Measurements from ENCODE around the gene METTL26. TPM values are rescaled to one million over a fixed set of nuclear protein-coding genes. Genes with fewer than 3 reads are reported as not detected.

The METTL26 gene
- total and polyA plus RNA-seq, 9 of the 15 experiments (the other 6 are each of a cell fraction or from before 2014, with no cell fraction given), result 7.3 to 262 (median 80.9) TPM

- TF ChIP-seq YY1 (IDR thresholded peaks at IDR 0.05; ENCODE audit: borderline replicate concordance in 1 of 3, control insufficient read depth in 1 of 3, extremely low read depth in 1 of 3, insufficient read depth in 3 of 3, insufficient read length in 1 of 3, insufficient replicate concordance in 2 of 3, low read depth in 1 of 3, low read length in 2 of 3) (peak in 1 of 3 experiments; percentile 5), SPI1 (IDR thresholded peaks at IDR 0.05; ENCODE audit: borderline replicate concordance, low read depth, low read length) (no peak), ZNF75A (CRISPR knock-in tag; IDR thresholded peaks at IDR 0.05) (no peak), POLR2H (tag; IDR thresholded peaks at IDR 0.05; ENCODE audit: low read depth) (no peak)
Measured at GRCh38 chr16:681746-682427, 45.8 kb upstream of the METTL26 start (continued).

DNA sequence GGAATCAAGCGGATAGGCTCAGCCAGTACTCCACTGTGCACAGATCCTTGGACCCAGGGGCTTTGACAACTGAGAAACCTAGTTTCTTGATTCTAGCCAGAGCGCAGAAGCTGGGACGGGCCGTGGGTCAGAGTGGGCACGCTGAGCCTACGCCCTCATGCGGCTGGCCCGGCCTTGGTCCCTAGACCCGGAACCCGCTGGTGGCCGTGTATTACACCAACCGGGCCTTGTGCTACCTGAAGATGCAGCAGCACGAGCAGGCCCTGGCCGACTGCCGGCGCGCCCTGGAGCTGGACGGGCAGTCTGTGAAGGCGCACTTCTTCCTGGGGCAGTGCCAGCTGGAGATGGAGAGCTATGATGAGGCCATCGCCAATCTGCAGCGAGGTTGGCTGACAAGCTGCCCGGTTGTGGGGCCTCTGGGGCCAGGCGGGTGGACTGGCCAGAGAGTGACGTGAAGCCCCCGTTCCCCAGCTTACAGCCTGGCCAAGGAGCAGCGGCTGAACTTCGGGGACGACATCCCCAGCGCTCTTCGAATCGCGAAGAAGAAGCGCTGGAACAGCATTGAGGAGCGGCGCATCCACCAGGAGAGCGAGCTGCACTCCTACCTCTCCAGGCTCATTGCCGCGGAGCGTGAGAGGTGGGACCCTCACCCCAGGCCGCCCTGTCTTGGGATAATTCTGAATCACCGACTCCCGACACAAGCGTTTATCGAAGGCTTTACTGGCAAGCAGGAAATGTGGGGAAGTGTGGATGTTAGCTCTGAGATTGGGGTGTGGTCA is 45.1 kb upstream of the METTL26 start:
- Histone ChIP-seq H3K27me3 (ENCODE audit: control insufficient read depth in 2 of 2, insufficient read depth in 2 of 2, low read length in 2 of 2) (no peaks in the 10 kb centered on the region), H3K36me3 (ENCODE audit: control insufficient read depth, insufficient read depth, low read length) (peaks cover 48% of the 10 kb centered on the region), H3K4me3 (peak overlapping the region; percentile 98), H3K9me1 (ENCODE audit: control insufficient read depth, insufficient read depth, low read length) (peaks cover 11% of the 10 kb centered on the region), H3K4me1 (replicated peaks in 1 of 2; ENCODE audit: control insufficient read depth in 2 of 2, insufficient read depth in 2 of 2, low read length in 2 of 2) (peaks cover 33 to 98% of the 10 kb centered on the region in 2 experiments), H3K27ac (ENCODE audit: extremely low read depth, low read depth, low read length) (peak overlapping the region; percentile 89), H3K79me2 (ENCODE audit: control insufficient read depth, insufficient read depth, low read length) (peaks cover 41% of the 10 kb centered on the region), H2AFZ (ENCODE audit: low read depth, low read length) (no peak overlapping the region), H3K9me3 (replicated peaks; ENCODE audit: control insufficient read depth, insufficient read depth, low read depth, low read length) (no peaks in the 10 kb centered on the region), H3K9ac (ENCODE audit: insufficient read depth in 1 of 2, low read depth in 2 of 2, low read length in 2 of 2) (peak overlapping the region; percentile 83 to 98), H3K4me2 (ENCODE audit: insufficient read depth, low read length) (peak overlapping the region; percentile 75), H4K20me1 (replicated peaks; ENCODE audit: control insufficient read depth, insufficient read depth, low read length) (peaks cover 21% of the 10 kb centered on the region)
- in situ Hi-C loops (cut with MboI), result no loop called here
- 3% methylated on average over 34 of the region's 44 CpGs for WGBS (ENCODE audit: insufficient coverage, low coverage, missing lambda C conversion rate)
- POLR2A ChIA-PET, result interaction anchor here (0.5 to 1.8 kb wide), 14 partner anchors 9 to 1118 kb away, joined by 3 to 10 read pairs (median 3); partner anchors contain the start of genes METTL26, WDR24 and WFIKKN1
- peak; percentile 54 for FAIRE-seq
- intact Hi-C loops (cut with micrococcal nuclease), result loop anchor here (5.0 kb wide), 1 partner anchor 284 kb away; the partner anchor contains the start of gene NME4
- peak; percentile 13 for ATAC-seq
- TSS peak; percentile 82 for BruUV-seq (replicated peaks)
- CTCF ChIA-PET (ENCODE audit: low intra/inter-chr PET ratio), result no interaction called here
- DNase-seq (ENCODE audit: extremely low read depth in 1 of 4, low spot score in 3 of 4), result peak in 1 of 4 experiments; percentile 65
- TF ChIP-seq ELF1 (tag; IDR thresholded peaks at IDR 0.05), result 0 out of 2 replicates have a peak, but pooled peaks have one; percentile 11
- 0 out of 2 replicates have a peak, but pooled peaks have one; percentile 62 for TF ChIP-seq ZNF282 (CRISPR knock-in tag; IDR thresholded peaks at IDR 0.05)
- TF ChIP-seq, protein P1, sequence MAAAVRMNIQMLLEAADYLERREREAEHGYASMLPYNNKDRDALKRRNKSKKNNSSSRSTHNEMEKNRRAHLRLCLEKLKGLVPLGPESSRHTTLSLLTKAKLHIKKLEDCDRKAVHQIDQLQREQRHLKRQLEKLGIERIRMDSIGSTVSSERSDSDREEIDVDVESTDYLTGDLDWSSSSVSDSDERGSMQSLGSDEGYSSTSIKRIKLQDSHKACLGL (CRISPR knock-in tag; IDR thresholded peaks at IDR 0.05; ENCODE audit: borderline replicate concordance, poor library complexity, severe bottlenecking), result no peak
- no peak for TF ChIP-seq ZNF511 (CRISPR knock-in tag; IDR thresholded peaks at IDR 0.05)
- 0 out of 4 replicates have a peak, but pooled peaks of 1 of the 2 experiments have one; percentile 35 for TF ChIP-seq SIN3A (IDR thresholded peaks at IDR 0.05; ENCODE audit: borderline replicate concordance in 2 of 2, control insufficient read depth in 1 of 2, low read depth in 2 of 2, low read length in 2 of 2)
- 0 out of 2 replicates have a peak, but pooled peaks have one; percentile 46 for TF ChIP-seq CTBP1 (IDR thresholded peaks at IDR 0.05; ENCODE audit: borderline replicate concordance)
- TF ChIP-seq, protein P2, sequence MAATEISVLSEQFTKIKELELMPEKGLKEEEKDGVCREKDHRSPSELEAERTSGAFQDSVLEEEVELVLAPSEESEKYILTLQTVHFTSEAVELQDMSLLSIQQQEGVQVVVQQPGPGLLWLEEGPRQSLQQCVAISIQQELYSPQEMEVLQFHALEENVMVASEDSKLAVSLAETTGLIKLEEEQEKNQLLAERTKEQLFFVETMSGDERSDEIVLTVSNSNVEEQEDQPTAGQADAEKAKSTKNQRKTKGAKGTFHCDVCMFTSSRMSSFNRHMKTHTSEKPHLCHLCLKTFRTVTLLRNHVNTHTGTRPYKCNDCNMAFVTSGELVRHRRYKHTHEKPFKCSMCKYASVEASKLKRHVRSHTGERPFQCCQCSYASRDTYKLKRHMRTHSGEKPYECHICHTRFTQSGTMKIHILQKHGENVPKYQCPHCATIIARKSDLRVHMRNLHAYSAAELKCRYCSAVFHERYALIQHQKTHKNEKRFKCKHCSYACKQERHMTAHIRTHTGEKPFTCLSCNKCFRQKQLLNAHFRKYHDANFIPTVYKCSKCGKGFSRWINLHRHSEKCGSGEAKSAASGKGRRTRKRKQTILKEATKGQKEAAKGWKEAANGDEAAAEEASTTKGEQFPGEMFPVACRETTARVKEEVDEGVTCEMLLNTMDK (IDR thresholded peaks at IDR 0.05; ENCODE audit: borderline replicate concordance, insufficient read depth, low read depth, low read length, poor library complexity, severe bottlenecking), result peak; percentile 35
- no peak for TF ChIP-seq GTF2F1 (IDR thresholded peaks at IDR 0.05; ENCODE audit: low read depth, low read length)
